ENCODE results near the gene IAH1.

The IAH1 gene

DNA sequence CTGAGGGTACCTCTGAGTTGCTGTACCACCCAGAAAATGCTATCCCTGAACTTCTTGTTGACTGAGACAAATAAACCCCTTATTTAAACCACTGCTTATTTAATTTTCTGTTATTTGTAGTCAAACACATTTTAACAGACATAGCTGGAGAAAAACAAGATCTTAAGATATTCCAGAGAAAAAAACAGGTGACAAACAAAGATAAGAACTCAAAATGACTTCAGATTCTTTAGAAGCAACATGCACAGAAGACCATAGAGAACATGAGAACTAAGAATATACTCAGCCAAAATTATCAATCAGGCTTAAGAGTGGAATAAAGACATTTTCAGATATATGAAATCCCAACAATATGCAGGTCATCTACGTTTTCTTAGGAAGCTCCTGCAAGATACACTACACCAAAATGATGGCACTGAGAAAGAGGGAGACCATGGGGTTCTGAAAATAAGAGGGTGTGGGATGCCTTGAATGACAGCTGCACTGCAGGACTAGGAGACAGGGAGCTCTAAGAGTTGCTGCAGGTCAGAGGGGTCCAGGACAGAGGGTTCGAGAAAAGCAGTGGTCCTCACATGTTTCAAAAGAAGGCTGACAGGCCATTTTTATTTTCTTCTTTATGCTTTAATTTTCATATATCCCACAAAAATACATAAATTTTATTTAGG lies 42.9 kb downstream of the IAH1 start:
- no peak for DNase-seq
- H3K36me3 Mint-ChIP-seq (ENCODE audit: low read depth): peaks cover 76% of the 10 kb centered on the region
- TF ChIP-seq, protein P1, sequence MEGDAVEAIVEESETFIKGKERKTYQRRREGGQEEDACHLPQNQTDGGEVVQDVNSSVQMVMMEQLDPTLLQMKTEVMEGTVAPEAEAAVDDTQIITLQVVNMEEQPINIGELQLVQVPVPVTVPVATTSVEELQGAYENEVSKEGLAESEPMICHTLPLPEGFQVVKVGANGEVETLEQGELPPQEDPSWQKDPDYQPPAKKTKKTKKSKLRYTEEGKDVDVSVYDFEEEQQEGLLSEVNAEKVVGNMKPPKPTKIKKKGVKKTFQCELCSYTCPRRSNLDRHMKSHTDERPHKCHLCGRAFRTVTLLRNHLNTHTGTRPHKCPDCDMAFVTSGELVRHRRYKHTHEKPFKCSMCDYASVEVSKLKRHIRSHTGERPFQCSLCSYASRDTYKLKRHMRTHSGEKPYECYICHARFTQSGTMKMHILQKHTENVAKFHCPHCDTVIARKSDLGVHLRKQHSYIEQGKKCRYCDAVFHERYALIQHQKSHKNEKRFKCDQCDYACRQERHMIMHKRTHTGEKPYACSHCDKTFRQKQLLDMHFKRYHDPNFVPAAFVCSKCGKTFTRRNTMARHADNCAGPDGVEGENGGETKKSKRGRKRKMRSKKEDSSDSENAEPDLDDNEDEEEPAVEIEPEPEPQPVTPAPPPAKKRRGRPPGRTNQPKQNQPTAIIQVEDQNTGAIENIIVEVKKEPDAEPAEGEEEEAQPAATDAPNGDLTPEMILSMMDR (IDR thresholded peaks at IDR 0.05): no peak
- H3K9me3 Mint-ChIP-seq: no peaks in the 10 kb centered on the region
- no peak overlapping the region for H3K27ac Mint-ChIP-seq
- H3K4me3 Mint-ChIP-seq: no peak overlapping the region
- H3K27me3 Mint-ChIP-seq (ENCODE audit: low read depth, poor library complexity): no peaks in the 10 kb centered on the region
- no peaks in the 10 kb centered on the region for H3K4me1 Mint-ChIP-seq

DNA sequence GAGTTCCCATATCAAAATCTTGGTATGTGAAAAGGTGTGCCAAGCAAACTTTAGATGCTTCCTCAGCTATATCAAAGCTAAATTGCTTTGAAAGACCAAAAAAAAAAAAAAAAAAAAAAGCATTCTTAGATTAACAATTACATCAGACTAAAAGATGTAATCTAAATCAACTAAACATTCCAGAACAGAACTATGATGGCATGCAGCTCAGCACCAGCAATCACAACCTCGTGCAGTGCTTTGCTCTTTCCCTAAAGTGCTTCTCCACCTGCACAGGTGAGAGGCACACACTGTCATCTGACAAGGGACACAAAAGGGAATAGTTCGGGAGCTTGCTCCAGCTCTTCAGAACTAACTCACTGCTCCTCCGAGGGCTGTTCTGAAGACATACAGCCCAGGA lies 43.8 kb downstream of the IAH1 start:
- Mint-ChIP-seq H3K27ac (no peak overlapping the region), H3K9me3 (no peaks in the 10 kb centered on the region), H3K4me3 (no peak overlapping the region), H3K36me3 (ENCODE audit: low read depth) (peaks cover 72% of the 10 kb centered on the region), H3K27me3 (ENCODE audit: low read depth, poor library complexity) (no peaks in the 10 kb centered on the region), H3K4me1 (no peaks in the 10 kb centered on the region)
- no peak for DNase-seq
- TF ChIP-seq, protein P1 (IDR thresholded peaks at IDR 0.05): no peak

DNA sequence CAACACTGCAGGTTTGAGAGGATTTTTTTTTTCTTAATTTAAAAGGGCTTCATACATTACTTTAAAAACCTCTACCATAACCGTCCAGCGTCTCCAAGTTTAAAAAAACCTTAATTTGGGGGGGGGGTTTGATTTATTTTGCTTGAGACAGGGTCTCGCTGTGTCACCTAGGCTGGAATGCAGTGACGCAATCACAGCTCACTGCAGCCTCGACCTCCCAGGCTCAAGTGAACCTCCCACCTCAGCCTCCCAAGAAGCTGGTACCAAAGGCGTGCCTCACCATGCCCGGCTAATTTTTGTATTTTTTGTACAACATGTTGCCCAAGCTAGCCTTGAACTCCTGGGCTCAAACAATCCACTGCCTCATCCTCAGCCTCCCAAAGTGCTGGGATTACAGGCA lies 44.4 kb downstream of the IAH1 start:
- TF ChIP-seq, protein P1 (IDR thresholded peaks at IDR 0.05): no peak
- no peak for DNase-seq
- no peak overlapping the region for H3K4me3 Mint-ChIP-seq
- H3K27ac Mint-ChIP-seq: no peak overlapping the region
- H3K27me3 Mint-ChIP-seq (ENCODE audit: low read depth, poor library complexity): no peaks in the 10 kb centered on the region
- H3K9me3 Mint-ChIP-seq: no peaks in the 10 kb centered on the region
- H3K4me1 Mint-ChIP-seq: no peaks in the 10 kb centered on the region
- peaks cover 72% of the 10 kb centered on the region for H3K36me3 Mint-ChIP-seq (ENCODE audit: low read depth)

DNA sequence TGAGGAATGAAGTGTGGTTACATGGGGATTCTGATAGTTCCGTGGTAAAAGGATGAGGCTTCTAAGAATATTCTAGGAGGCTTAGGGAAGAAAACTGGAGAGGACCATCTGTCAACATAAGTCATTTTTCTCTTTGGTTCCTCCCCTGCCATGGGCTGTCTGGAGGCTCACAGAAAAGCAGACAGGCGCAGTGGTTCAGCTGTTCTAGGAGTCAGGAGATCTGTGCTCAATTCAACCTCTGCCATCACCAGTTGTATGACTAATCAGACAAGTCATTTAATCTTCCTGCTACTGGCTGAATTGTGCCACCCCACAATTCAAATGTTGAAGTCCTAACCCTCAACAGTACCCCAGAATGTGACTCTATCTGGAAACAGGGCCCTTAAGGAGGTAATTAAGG lies 44.9 kb downstream of the IAH1 start:
- no peaks in the 10 kb centered on the region for H3K9me3 Mint-ChIP-seq
- TF ChIP-seq, protein P1 (IDR thresholded peaks at IDR 0.05): no peak
- no peaks in the 10 kb centered on the region for H3K27me3 Mint-ChIP-seq (ENCODE audit: low read depth, poor library complexity)
- H3K4me3 Mint-ChIP-seq: no peak overlapping the region
- DNase-seq: no peak
- H3K36me3 Mint-ChIP-seq (ENCODE audit: low read depth): peaks cover 73% of the 10 kb centered on the region
- no peaks in the 10 kb centered on the region for H3K4me1 Mint-ChIP-seq
- H3K27ac Mint-ChIP-seq: no peak overlapping the region

DNA sequence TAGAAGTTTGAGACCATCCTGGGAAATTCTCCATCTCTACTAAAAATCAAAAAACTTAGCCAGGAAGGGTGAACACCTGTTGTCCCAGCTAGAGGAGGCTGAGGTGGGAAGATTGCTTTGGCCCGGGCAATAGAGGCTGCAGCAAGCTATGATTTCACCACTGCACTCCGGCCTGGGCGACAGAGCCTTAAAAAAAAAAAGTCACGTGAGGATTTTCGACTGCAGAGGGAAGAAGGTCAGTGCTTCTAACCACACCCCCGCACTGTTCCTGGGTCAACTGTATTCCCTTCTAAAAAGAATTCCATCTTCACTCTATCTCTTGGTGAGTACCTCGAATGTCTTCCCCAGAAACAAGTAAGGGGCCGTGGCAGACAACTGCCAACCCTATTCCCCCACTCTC lies 49.9 kb downstream of the IAH1 start:
- H3K27ac Mint-ChIP-seq: no peak overlapping the region
- DNase-seq: no peak
- H3K4me1 Mint-ChIP-seq: no peaks in the 10 kb centered on the region
- peaks cover 6% of the 10 kb centered on the region for H3K27me3 Mint-ChIP-seq (ENCODE audit: low read depth, poor library complexity)
- H3K9me3 Mint-ChIP-seq: no peaks in the 10 kb centered on the region
- no peak overlapping the region for H3K4me3 Mint-ChIP-seq
- H3K36me3 Mint-ChIP-seq (ENCODE audit: low read depth): peaks cover 85% of the 10 kb centered on the region
- TF ChIP-seq, protein P1 (IDR thresholded peaks at IDR 0.05): no peak

DNA sequence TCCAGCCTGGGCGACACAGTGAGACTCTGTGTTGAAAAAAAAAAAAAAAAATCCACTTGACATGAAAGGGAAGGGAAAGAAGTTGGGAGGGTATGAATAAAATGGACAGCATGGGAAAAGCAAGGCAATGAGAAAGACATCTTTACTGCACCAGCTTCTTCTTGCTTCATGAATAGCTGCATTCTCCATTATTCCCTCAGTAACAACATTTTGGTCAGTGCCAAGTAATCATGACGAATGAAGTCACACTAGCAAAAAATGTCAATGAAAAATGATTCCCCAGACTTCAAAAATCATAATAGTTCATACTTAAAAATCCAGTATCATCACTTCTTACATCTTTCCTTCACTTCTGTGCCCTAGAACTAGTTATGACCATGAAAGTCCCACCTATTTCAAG lies 50.9 kb downstream of the IAH1 start:
- Mint-ChIP-seq H3K4me1 (no peaks in the 10 kb centered on the region), H3K9me3 (no peaks in the 10 kb centered on the region), H3K27ac (peak overlapping the region; percentile 36), H3K4me3 (no peak overlapping the region), H3K36me3 (ENCODE audit: low read depth) (peaks cover 85% of the 10 kb centered on the region), H3K27me3 (ENCODE audit: low read depth, poor library complexity) (peaks cover 7% of the 10 kb centered on the region)
- no peak for DNase-seq
- TF ChIP-seq, protein P1 (IDR thresholded peaks at IDR 0.05): no peak
